Measurements from ENCODE around the gene LTA.

Gene LTA

GRCh38 chr6:31621320-31621939 lies 49.3 kb downstream of the LTA start:
- H3K27ac ChIP-seq = peak overlapping the region; percentile 91
- DNase-seq (ENCODE audit: low read depth, low spot score) = no peak

- peak overlapping the region; percentile 91 for H3K27ac ChIP-seq
- DNase-seq (ENCODE audit: low read depth, low spot score) = no peak
Measured at GRCh38 chr6:31621991-31622390, 49.9 kb downstream of the LTA start.

GRCh38 chr6:31622684-31623091 lies 50.6 kb downstream of the LTA start:
- peak overlapping the region; percentile 91 for H3K27ac ChIP-seq
- DNase-seq (ENCODE audit: low read depth, low spot score) = no peak

Measured in epithelial cell of prostate (primary cell).